Occipital lobe (tissue), 2 donors: ENCODE results near the gene CEP95. TPM values are rescaled to one million over a fixed set of nuclear protein-coding genes. Genes with fewer than 3 reads are reported as not detected.
A peak's percentile ranks its signal among the peaks of the same experiment; 100 is the strongest.

Source experiments
- DNase-seq: peaks from one replicate; lab custom pipeline; 2025; lab: John Stamatoyannopoulos, UW
- total RNA-seq: library from RNA; depleted of rRNA; stranded (reverse); fragments of >200 nt; gene quantifications from one replicate; pipeline ENCODE4 v1.2.3, GENCODE V29; 2014

Gene CEP95
- total RNA-seq, 1 donor from 2014 or later = 106 TPM

- no peak for DNase-seq
These were observed 8.6 kb downstream of the CEP95 start for GRCh38 chr17:64515419-64515818.

- no peak for DNase-seq
These were observed 9.1 kb downstream of the CEP95 start for GRCh38 chr17:64515829-64516228.

- DNase-seq = no peak
These were observed 12.8 kb downstream of the CEP95 start for GRCh38 chr17:64519601-64520000.

GRCh38 chr17:64520359-64520758, 13.6 kb downstream of the CEP95 start:
- DNase-seq = no peak

- no peak for DNase-seq
These were observed 21.1 kb downstream of the CEP95 start for GRCh38 chr17:64527914-64528313.

GRCh38 chr17:64529221-64529620, 22.4 kb downstream of the CEP95 start:
- no peak for DNase-seq

- no peak for DNase-seq
These were observed 25.2 kb downstream of the CEP95 start for GRCh38 chr17:64531955-64532371.

- DNase-seq = no peak
These were observed 25.6 kb downstream of the CEP95 start for GRCh38 chr17:64532409-64532808.

GRCh38 chr17:64533784-64534183, 27.0 kb downstream of the CEP95 start:
- no peak for DNase-seq

GRCh38 chr17:64534187-64534586, 27.4 kb downstream of the CEP95 start:
- no peak for DNase-seq

GRCh38 chr17:64535357-64535756, 28.6 kb downstream of the CEP95 start:
- DNase-seq = no peak

GRCh38 chr17:64536913-64537312, 30.1 kb downstream of the CEP95 start:
- no peak for DNase-seq

GRCh38 chr17:64537488-64537887, 30.7 kb downstream of the CEP95 start:
- no peak for DNase-seq

GRCh38 chr17:64538508-64539130, 31.8 kb downstream of the CEP95 start:
- DNase-seq = no peak

GRCh38 chr17:64540118-64540776, 33.5 kb downstream of the CEP95 start:
- DNase-seq = no peak

- DNase-seq = no peak
These were observed 38.0 kb downstream of the CEP95 start for GRCh38 chr17:64544742-64545141.

GRCh38 chr17:64546716-64547115, 39.9 kb downstream of the CEP95 start:
- DNase-seq = peak; percentile 13

- DNase-seq = no peak
These were observed 40.5 kb downstream of the CEP95 start for GRCh38 chr17:64547319-64547718.

GRCh38 chr17:64551461-64551860, 44.7 kb downstream of the CEP95 start:
- DNase-seq = no peak

GRCh38 chr17:64554028-64554637, 47.4 kb downstream of the CEP95 start:
- no peak for DNase-seq

GRCh38 chr17:64555281-64555680, 48.5 kb downstream of the CEP95 start:
- DNase-seq = no peak

GRCh38 chr17:64564098-64564497, 57.3 kb downstream of the CEP95 start:
- no peak for DNase-seq

- DNase-seq = no peak
These were observed 58.8 kb downstream of the CEP95 start for GRCh38 chr17:64565563-64565962.
